Heart left ventricle (tissue), 13 donors: ENCODE measurements around the gene KCNC1.

Experiments
- CTCF ChIP-seq, 12 donors: fragments of 200-600 bp; sonication (generic) in 4 of 12; IDR thresholded peaks; one replicate each; pipeline versions ENCODE4 v1.5.0 to v1.8.0; 2018 to 2022; ENCODE audit warnings: antibody characterized with exemption in 12 of 12, mild to moderate bottlenecking in 5 of 12
- POLR2A ChIP-seq, 2 donors: fragments of 450-650 bp; IDR thresholded peaks; one replicate each; pipeline ENCODE4 v1.6.1; 2017; ENCODE audit warnings: antibody characterized with exemption in 2 of 2, mild to moderate bottlenecking in 2 of 2, moderate library complexity in 2 of 2
- donor health status: ischemic (EF 13 %, LVEDD 7.1; RV severe dilation, severe dysfunction).
- donor health status: DM: no; HTN: yes; CAD: no.
- donor health status: DM: no; HTN: no; CAD: no.
- donor health status: ischemic (EF 25% LVEDD 6.9; RV normal size, moderate dysfunction).
- donor health status: ischemic (EF 25% LVEDD 5.7; RV mildly dilated, moderate dysfunction).
- donor health status: ischemic (EF 35%, LVEDD 5.7; RV mildly dilated, moderate dysfunction).
- donor health status: nonischemic (EF 11% LVEDD 7.7; RV severe dilation, severe dysfunction).
- donor health status: DM: yes; HTN: yes; CAD: no.
- donor health status: PGD.
- donor health status: ischemic (EF 29% LVEDD 5.4; RV normal size, mild dysfunction).
- donor health status: nonischemic (EF 23%, LVEDD 6.1; RV moderate dilation, normal function).

GRCh38 chr11:17770917-17771316 lies 36.3 kb downstream of the KCNC1 start:
- TF ChIP-seq CTCF (IDR thresholded peaks at IDR 0.05) (peak in 5 of 12 donors; percentile 13 to 47 (median 21)), POLR2A (IDR thresholded peaks at IDR 0.05) (no peak)
